ENCODE measurements around the gene MID1.
A peak's percentile ranks its signal among the peaks of the same experiment; 100 is the strongest.

MID1 gene

DNA sequence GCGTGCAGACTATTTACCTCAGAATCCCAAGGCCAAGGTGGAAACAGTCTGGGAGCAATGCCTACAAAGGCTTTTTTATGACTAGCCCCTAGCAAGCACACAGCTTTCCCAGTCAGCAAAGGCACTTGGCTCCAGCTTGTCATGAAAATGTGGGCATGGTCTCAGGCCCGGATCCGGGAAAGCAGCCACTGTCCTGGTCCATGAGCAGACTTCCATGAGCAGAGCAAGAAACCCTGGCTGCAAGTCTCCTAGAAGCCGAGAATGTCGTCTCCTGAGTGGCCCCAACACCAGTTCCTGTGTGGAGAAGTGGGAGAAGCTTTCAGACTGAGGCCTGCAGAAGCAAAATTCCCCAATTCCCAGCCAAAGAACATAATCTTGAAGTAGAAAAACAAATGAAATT, 190.5 kb downstream of the MID1 start:
- Histone ChIP-seq H3K36me3 (ENCODE audit: control insufficient read depth in 1 of 2, insufficient read depth in 2 of 2, low read length in 2 of 2) (no peaks in the 10 kb centered on the region), H3K27me3 (ENCODE audit: insufficient read depth, low read length) (no peaks in the 10 kb centered on the region), H3K27ac (ENCODE audit: low read depth, low read length) (no peak overlapping the region), H3K4me3 (ENCODE audit: low read depth, low read length) (no peak overlapping the region), H3K18ac (ENCODE audit: low read length) (no peak overlapping the region), H3K79me2 (ENCODE audit: control insufficient read depth, insufficient read depth, low read length, poor library complexity) (no peaks in the 10 kb centered on the region), H3K4ac (ENCODE audit: low read depth, low read length) (no peak overlapping the region), H4K91ac (ENCODE audit: low read depth, low read length) (no peak overlapping the region), H4K8ac (ENCODE audit: low read depth, low read length) (no peak overlapping the region), H3K23ac (ENCODE audit: low read length) (no peak overlapping the region), H3K4me1 (ENCODE audit: control insufficient read depth in 1 of 2, insufficient read depth in 2 of 2, low read length in 2 of 2) (no peaks in the 10 kb centered on the region), H2BK5ac (ENCODE audit: low read depth, low read length, poor library complexity) (no peak overlapping the region), H2AK5ac (ENCODE audit: low read length) (no peak overlapping the region), H3K79me1 (ENCODE audit: low read length) (no peaks in the 10 kb centered on the region), H3K9me3 (ENCODE audit: insufficient read depth, low read depth, low read length) (no peaks in the 10 kb centered on the region), H2AFZ (ENCODE audit: insufficient read depth, low read length, poor library complexity) (no peak overlapping the region), H2BK120ac (ENCODE audit: insufficient read depth, low read length, poor library complexity) (no peak overlapping the region), H3K4me2 (ENCODE audit: low read length) (no peak overlapping the region), H3K14ac (ENCODE audit: low read length) (no peak overlapping the region), H3K9ac (ENCODE audit: low read length) (no peak overlapping the region), H2BK12ac (ENCODE audit: low read length) (no peak overlapping the region), H4K12ac (ENCODE audit: low read depth, low read length) (no peak overlapping the region)
- DNase-seq, result no peak
- no CpG with 5 or more reads among the region's 5 CpGs for WGBS (ENCODE audit: extremely low coverage, insufficient coverage, insufficient read length)

DNA sequence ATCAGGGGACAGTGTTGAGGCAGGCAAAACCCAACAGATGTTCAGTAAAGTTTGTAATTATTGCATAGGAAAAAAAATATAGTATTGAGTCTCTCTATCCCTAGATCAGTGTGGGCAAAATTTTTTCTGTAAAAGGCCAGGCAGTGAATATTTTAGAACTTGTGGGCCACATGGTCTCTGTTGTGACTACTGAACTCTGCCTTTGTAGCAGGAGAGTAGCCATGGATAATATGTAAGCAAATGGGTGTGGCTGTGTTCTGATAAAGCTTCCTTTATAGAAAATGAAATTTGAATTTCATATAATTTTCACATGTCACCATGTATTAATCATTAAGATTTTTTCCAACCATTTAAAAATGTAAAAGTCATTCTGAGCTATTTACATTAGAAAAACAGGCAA, 193.1 kb downstream of the MID1 start:
- H2BK120ac ChIP-seq (ENCODE audit: insufficient read depth, low read length, poor library complexity), result no peak overlapping the region
- H3K9ac ChIP-seq (ENCODE audit: low read length), result no peak overlapping the region
- H4K12ac ChIP-seq (ENCODE audit: low read depth, low read length), result no peak overlapping the region
- H4K8ac ChIP-seq (ENCODE audit: low read depth, low read length), result no peak overlapping the region
- no peaks in the 10 kb centered on the region for H3K9me3 ChIP-seq (ENCODE audit: insufficient read depth, low read depth, low read length)
- no peak overlapping the region for H3K4ac ChIP-seq (ENCODE audit: low read depth, low read length)
- no peak for DNase-seq
- no peak overlapping the region for H3K4me2 ChIP-seq (ENCODE audit: low read length)
- H2BK12ac ChIP-seq (ENCODE audit: low read length), result no peak overlapping the region
- H3K23ac ChIP-seq (ENCODE audit: low read length), result no peak overlapping the region
- no peak overlapping the region for H2AFZ ChIP-seq (ENCODE audit: insufficient read depth, low read length, poor library complexity)
- H3K14ac ChIP-seq (ENCODE audit: low read length), result no peak overlapping the region
- H3K36me3 ChIP-seq (ENCODE audit: control insufficient read depth in 1 of 2, insufficient read depth in 2 of 2, low read length in 2 of 2), result no peaks in the 10 kb centered on the region
- H3K27ac ChIP-seq (ENCODE audit: low read depth, low read length), result no peak overlapping the region
- H3K4me1 ChIP-seq (ENCODE audit: control insufficient read depth in 1 of 2, insufficient read depth in 2 of 2, low read length in 2 of 2), result no peaks in the 10 kb centered on the region
- no peaks in the 10 kb centered on the region for H3K79me2 ChIP-seq (ENCODE audit: control insufficient read depth, insufficient read depth, low read length, poor library complexity)
- H3K18ac ChIP-seq (ENCODE audit: low read length), result no peak overlapping the region
- no peaks in the 10 kb centered on the region for H3K79me1 ChIP-seq (ENCODE audit: low read length)
- no peak overlapping the region for H3K4me3 ChIP-seq (ENCODE audit: low read depth, low read length)
- H4K91ac ChIP-seq (ENCODE audit: low read depth, low read length), result no peak overlapping the region
- H2BK5ac ChIP-seq (ENCODE audit: low read depth, low read length, poor library complexity), result no peak overlapping the region
- H2AK5ac ChIP-seq (ENCODE audit: low read length), result no peak overlapping the region
- no peaks in the 10 kb centered on the region for H3K27me3 ChIP-seq (ENCODE audit: insufficient read depth, low read length)

DNA sequence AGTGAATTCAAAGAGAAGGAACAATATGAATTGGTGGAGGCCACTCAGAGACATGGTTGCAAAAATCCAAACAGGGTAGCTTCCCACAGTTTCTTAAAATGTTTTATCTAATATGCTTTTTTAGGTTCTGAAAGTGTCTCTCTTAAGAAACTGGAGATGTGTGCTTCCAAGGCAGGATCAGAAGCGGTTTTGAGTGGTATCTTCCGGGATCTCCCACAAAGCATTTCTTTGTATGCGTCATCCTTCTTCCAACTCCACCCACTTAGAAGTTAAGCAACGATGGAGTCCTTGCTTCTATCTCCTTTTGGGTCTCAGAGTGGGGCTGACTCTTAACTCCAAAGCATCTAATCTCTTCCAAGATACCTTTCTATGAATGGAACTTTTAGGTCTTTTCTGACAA, 196.7 kb downstream of the MID1 start:
- no CpG with 5 or more reads among the region's 4 CpGs for WGBS (ENCODE audit: extremely low coverage, insufficient coverage, insufficient read length)
- H2AFZ ChIP-seq (ENCODE audit: insufficient read depth, low read length, poor library complexity), result no peak overlapping the region
- no peaks in the 10 kb centered on the region for H3K36me3 ChIP-seq (ENCODE audit: control insufficient read depth in 1 of 2, insufficient read depth in 2 of 2, low read length in 2 of 2)
- no peak overlapping the region for H2BK12ac ChIP-seq (ENCODE audit: low read length)
- H3K23ac ChIP-seq (ENCODE audit: low read length), result no peak overlapping the region
- H3K4ac ChIP-seq (ENCODE audit: low read depth, low read length), result no peak overlapping the region
- no peaks in the 10 kb centered on the region for H3K79me1 ChIP-seq (ENCODE audit: low read length)
- no peak overlapping the region for H2BK5ac ChIP-seq (ENCODE audit: low read depth, low read length, poor library complexity)
- H3K4me2 ChIP-seq (ENCODE audit: low read length), result no peak overlapping the region
- no peak overlapping the region for H2AK5ac ChIP-seq (ENCODE audit: low read length)
- H3K27ac ChIP-seq (ENCODE audit: low read depth, low read length), result no peak overlapping the region
- no peak overlapping the region for H4K12ac ChIP-seq (ENCODE audit: low read depth, low read length)
- no peak overlapping the region for H4K8ac ChIP-seq (ENCODE audit: low read depth, low read length)
- H3K14ac ChIP-seq (ENCODE audit: low read length), result no peak overlapping the region
- no peaks in the 10 kb centered on the region for H3K79me2 ChIP-seq (ENCODE audit: control insufficient read depth, insufficient read depth, low read length, poor library complexity)
- no peak overlapping the region for H2BK120ac ChIP-seq (ENCODE audit: insufficient read depth, low read length, poor library complexity)
- H3K18ac ChIP-seq (ENCODE audit: low read length), result no peak overlapping the region
- H3K9me3 ChIP-seq (ENCODE audit: insufficient read depth, low read depth, low read length), result no peaks in the 10 kb centered on the region
- no peaks in the 10 kb centered on the region for H3K4me1 ChIP-seq (ENCODE audit: control insufficient read depth in 1 of 2, insufficient read depth in 2 of 2, low read length in 2 of 2)
- H3K4me3 ChIP-seq (ENCODE audit: low read depth, low read length), result no peak overlapping the region
- no peak overlapping the region for H3K9ac ChIP-seq (ENCODE audit: low read length)
- no peak overlapping the region for H4K91ac ChIP-seq (ENCODE audit: low read depth, low read length)
- H3K27me3 ChIP-seq (ENCODE audit: insufficient read depth, low read length), result no peaks in the 10 kb centered on the region
- DNase-seq, result peak; percentile 16 to 64

DNA sequence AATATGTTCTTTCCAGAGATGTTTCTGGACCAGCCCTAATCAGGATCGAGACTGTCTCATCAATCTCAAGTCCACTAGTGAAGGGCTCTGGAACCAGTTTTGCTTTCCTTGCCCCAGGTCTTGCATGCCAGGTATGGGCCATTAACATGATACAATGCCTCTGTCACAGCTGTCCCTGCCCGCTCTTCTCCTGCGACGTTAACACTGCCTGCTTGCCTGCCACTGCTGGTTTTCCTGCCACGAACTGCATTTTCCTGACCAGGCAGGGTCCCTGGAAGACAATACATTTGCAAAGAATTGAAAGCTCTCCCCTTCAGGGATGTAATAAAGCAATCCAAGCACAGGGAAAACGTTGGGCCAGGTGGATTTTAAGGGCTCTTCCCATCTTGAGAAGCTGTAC, 200.3 kb downstream of the MID1 start:
- no peak overlapping the region for H3K23ac ChIP-seq (ENCODE audit: low read length)
- no peaks in the 10 kb centered on the region for H3K4me1 ChIP-seq (ENCODE audit: control insufficient read depth in 1 of 2, insufficient read depth in 2 of 2, low read length in 2 of 2)
- no peak overlapping the region for H4K91ac ChIP-seq (ENCODE audit: low read depth, low read length)
- no peak overlapping the region for H3K4ac ChIP-seq (ENCODE audit: low read depth, low read length)
- H3K27me3 ChIP-seq (ENCODE audit: insufficient read depth, low read length), result no peaks in the 10 kb centered on the region
- no peak for DNase-seq
- no peaks in the 10 kb centered on the region for H3K9me3 ChIP-seq (ENCODE audit: insufficient read depth, low read depth, low read length)
- no peak overlapping the region for H3K18ac ChIP-seq (ENCODE audit: low read length)
- H3K4me3 ChIP-seq (ENCODE audit: low read depth, low read length), result no peak overlapping the region
- H2BK5ac ChIP-seq (ENCODE audit: low read depth, low read length, poor library complexity), result no peak overlapping the region
- no peak overlapping the region for H3K14ac ChIP-seq (ENCODE audit: low read length)
- no peak overlapping the region for H3K4me2 ChIP-seq (ENCODE audit: low read length)
- no peak overlapping the region for H4K8ac ChIP-seq (ENCODE audit: low read depth, low read length)
- H4K12ac ChIP-seq (ENCODE audit: low read depth, low read length), result no peak overlapping the region
- no peak overlapping the region for H2BK120ac ChIP-seq (ENCODE audit: insufficient read depth, low read length, poor library complexity)
- H3K9ac ChIP-seq (ENCODE audit: low read length), result no peak overlapping the region
- no peak overlapping the region for H3K27ac ChIP-seq (ENCODE audit: low read depth, low read length)
- H3K36me3 ChIP-seq (ENCODE audit: control insufficient read depth in 1 of 2, insufficient read depth in 2 of 2, low read length in 2 of 2), result no peaks in the 10 kb centered on the region
- H2AFZ ChIP-seq (ENCODE audit: insufficient read depth, low read length, poor library complexity), result no peak overlapping the region
- H2BK12ac ChIP-seq (ENCODE audit: low read length), result no peak overlapping the region
- no peak overlapping the region for H2AK5ac ChIP-seq (ENCODE audit: low read length)
- no peaks in the 10 kb centered on the region for H3K79me1 ChIP-seq (ENCODE audit: low read length)
- WGBS (ENCODE audit: extremely low coverage, insufficient coverage, insufficient read length), result no CpG with 5 or more reads among the region's 6 CpGs
- H3K79me2 ChIP-seq (ENCODE audit: control insufficient read depth, insufficient read depth, low read length, poor library complexity), result no peaks in the 10 kb centered on the region

DNA sequence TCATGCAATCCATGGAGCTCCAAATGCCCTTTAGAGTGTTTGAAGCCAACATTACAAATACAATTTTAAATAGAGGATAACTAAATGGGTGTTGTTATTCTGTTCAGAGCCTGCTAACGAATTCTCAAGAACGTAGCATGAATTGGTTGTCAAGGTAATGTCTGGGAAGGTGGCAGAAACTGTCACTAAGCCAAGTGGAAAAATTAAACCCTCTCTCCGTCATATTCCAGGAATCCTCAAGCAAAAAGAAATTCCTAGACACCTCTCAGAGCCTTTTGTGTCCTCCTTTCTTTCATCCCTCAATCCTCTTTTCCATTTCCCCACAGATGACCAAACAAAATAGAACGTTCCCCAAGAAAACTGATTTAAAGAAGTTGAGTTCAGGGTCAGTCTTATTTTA, 204.0 kb downstream of the MID1 start:
- H3K9me3 ChIP-seq (ENCODE audit: insufficient read depth, low read depth, low read length), result no peaks in the 10 kb centered on the region
- H3K27me3 ChIP-seq (ENCODE audit: insufficient read depth, low read length), result no peaks in the 10 kb centered on the region
- no peak overlapping the region for H3K4me3 ChIP-seq (ENCODE audit: low read depth, low read length)
- no peak overlapping the region for H3K4me2 ChIP-seq (ENCODE audit: low read length)
- H3K79me2 ChIP-seq (ENCODE audit: control insufficient read depth, insufficient read depth, low read length, poor library complexity), result no peaks in the 10 kb centered on the region
- H3K14ac ChIP-seq (ENCODE audit: low read length), result no peak overlapping the region
- H2BK12ac ChIP-seq (ENCODE audit: low read length), result no peak overlapping the region
- no peaks in the 10 kb centered on the region for H3K4me1 ChIP-seq (ENCODE audit: control insufficient read depth in 1 of 2, insufficient read depth in 2 of 2, low read length in 2 of 2)
- no peak overlapping the region for H2BK120ac ChIP-seq (ENCODE audit: insufficient read depth, low read length, poor library complexity)
- H2AK5ac ChIP-seq (ENCODE audit: low read length), result no peak overlapping the region
- no peak overlapping the region for H4K8ac ChIP-seq (ENCODE audit: low read depth, low read length)
- no peak overlapping the region for H2AFZ ChIP-seq (ENCODE audit: insufficient read depth, low read length, poor library complexity)
- H2BK5ac ChIP-seq (ENCODE audit: low read depth, low read length, poor library complexity), result no peak overlapping the region
- no peak overlapping the region for H3K4ac ChIP-seq (ENCODE audit: low read depth, low read length)
- H4K12ac ChIP-seq (ENCODE audit: low read depth, low read length), result no peak overlapping the region
- H3K36me3 ChIP-seq (ENCODE audit: control insufficient read depth in 1 of 2, insufficient read depth in 2 of 2, low read length in 2 of 2), result no peaks in the 10 kb centered on the region
- no peaks in the 10 kb centered on the region for H3K79me1 ChIP-seq (ENCODE audit: low read length)
- no peak for DNase-seq
- H3K9ac ChIP-seq (ENCODE audit: low read length), result no peak overlapping the region
- no peak overlapping the region for H3K23ac ChIP-seq (ENCODE audit: low read length)
- H3K18ac ChIP-seq (ENCODE audit: low read length), result no peak overlapping the region
- H3K27ac ChIP-seq (ENCODE audit: low read depth, low read length), result no peak overlapping the region
- no CpG with 5 or more reads among the region's 4 CpGs for WGBS (ENCODE audit: extremely low coverage, insufficient coverage, insufficient read length)
- H4K91ac ChIP-seq (ENCODE audit: low read depth, low read length), result no peak overlapping the region

All from trophoblast cell (in vitro differentiated cells and primary cell).